GM21367 (cell line): ENCODE data around the gene UBE2L3.
"Not testable (repeated sequence)": the region's sequence is repeated elsewhere in the genome, so short reads cannot be mapped to it uniquely, and the experiment has no call there.

Source experiments
- ATAC-seq: cut with Tn5 transposase; IDR thresholded peaks from one replicate; pipeline ENCODE4 v1.9.1; 2021; ENCODE audit not compliant: unreplicated experiment

Gene UBE2L3

GRCh38 chr22:21642584-21643448 is 75.3 kb downstream of the UBE2L3 start:
- ATAC-seq: no peak

GRCh38 chr22:21643533-21644357 is 76.2 kb downstream of the UBE2L3 start:
- ATAC-seq: no peak

- ATAC-seq: not testable (repeated sequence)
Measured at GRCh38 chr22:21645513-21645912, 78.0 kb downstream of the UBE2L3 start.

- ATAC-seq: no peak
Measured at GRCh38 chr22:21646608-21647590, 79.4 kb downstream of the UBE2L3 start.

DNA sequence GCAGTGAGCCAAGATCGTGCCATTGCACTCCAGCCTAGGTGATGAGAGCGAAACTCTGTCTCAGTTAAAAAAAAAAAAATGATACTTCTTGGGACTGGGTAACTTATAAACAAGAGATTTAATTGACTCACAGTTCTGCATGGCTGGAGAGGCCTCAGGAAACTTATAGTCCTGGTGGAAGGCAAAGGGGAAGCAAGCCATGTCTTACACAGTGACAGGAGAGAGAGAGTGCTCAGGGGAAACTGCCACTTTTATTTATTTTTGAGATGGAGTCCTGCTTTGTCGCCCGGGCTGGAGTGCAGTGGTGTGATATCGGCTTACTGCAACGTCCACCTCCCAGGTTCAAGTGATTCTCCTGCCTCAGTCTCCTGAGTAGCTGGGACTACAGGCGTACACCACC is 82.8 kb downstream of the UBE2L3 start:
- ATAC-seq: no peak

DNA sequence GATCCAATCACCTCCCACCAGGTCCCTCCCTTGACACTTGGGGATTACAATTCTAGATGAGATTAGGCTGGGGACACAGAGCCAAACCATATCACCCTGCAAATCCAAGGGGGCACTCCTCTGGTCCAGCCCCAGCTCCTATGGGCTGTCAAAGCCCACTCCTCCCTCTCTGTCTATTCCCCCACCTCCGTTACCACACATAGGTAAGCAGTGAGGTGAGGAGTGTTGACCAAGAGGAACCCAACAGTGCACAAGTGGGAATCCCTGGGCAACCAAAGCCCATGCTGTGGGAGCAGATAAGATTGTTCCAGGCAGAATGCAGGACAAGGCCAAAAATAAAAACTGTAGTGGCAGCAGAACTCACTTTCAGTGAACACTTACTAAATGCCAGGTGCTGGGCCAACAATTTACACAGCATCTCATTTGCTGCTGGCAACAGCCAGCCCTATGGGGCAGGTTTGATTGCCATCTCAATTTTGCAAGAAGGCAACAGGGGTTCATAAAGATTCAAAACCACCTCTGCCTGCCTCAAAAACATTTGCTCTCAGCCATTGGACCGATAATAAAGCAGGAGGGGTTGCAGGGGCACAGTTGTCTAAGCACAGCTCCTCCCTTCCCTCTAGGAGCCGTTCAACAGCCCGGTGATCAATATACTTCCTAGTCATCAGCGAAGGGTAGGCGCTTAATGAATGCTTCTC is 83.5 kb downstream of the UBE2L3 start:
- ATAC-seq: no peak

GRCh38 chr22:21651521-21652009 is 84.1 kb downstream of the UBE2L3 start:
- ATAC-seq: peak; percentile 33

DNA sequence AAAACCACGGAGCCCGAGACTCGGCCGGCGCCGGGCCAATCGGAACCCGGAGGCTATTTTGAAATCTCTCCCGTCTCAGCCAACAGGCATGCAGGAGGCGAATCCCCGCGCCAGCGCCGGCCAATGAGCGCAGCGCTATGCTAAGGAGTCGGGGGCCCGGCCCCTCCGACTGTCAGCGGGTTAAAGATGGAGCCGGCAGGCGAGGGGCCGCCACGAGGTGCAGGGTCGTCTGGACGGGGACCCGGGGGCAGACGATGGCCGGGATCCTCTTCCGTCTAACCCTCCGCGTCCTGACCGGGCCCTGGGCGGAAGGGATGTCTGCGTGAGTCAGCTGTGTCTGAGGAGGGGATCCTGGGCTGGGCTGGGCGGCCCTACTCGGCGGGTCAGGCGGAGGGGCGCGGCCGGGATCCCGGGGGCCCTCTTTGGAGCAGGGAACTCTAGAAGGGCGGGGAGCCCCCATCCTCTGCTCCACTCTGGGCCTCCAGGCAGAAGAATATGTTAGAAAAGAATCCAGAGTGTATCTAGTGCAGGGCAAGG is 84.6 kb downstream of the UBE2L3 start:
- peak; percentile 62 for ATAC-seq

GRCh38 chr22:21652547-21653545 is 85.3 kb downstream of the UBE2L3 start:
- no peak for ATAC-seq

GRCh38 chr22:21657020-21657359 is 89.5 kb downstream of the UBE2L3 start:
- ATAC-seq: no peak

GRCh38 chr22:21657360-21658032 is 90.0 kb downstream of the UBE2L3 start:
- peak; percentile 52 for ATAC-seq

- no peak for ATAC-seq
Measured at GRCh38 chr22:21659864-21660525, 92.5 kb downstream of the UBE2L3 start.

DNA sequence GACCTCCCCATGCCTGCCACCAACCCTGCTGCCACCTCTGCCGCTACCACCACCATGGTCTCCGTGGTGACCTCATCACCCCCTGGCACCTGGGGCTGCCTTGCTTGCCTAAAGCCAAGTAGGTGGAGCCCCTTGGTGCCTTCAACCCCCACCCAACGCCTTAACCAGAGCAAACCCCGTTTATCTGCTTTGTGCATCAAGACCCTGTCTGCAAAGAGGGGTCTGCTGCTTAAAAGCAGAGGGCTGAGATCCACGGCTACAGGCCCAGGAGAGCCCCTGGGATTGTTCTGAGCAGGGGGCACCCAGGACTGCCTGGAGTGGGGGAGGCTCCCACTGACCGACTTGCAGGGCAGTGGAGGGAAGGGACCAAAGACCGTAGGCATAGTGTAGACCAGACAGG is 93.4 kb downstream of the UBE2L3 start:
- no peak for ATAC-seq

GRCh38 chr22:21661991-21662390 is 94.5 kb downstream of the UBE2L3 start:
- no peak for ATAC-seq

- ATAC-seq: no peak
Measured at GRCh38 chr22:21663738-21664137, 96.2 kb downstream of the UBE2L3 start.

DNA sequence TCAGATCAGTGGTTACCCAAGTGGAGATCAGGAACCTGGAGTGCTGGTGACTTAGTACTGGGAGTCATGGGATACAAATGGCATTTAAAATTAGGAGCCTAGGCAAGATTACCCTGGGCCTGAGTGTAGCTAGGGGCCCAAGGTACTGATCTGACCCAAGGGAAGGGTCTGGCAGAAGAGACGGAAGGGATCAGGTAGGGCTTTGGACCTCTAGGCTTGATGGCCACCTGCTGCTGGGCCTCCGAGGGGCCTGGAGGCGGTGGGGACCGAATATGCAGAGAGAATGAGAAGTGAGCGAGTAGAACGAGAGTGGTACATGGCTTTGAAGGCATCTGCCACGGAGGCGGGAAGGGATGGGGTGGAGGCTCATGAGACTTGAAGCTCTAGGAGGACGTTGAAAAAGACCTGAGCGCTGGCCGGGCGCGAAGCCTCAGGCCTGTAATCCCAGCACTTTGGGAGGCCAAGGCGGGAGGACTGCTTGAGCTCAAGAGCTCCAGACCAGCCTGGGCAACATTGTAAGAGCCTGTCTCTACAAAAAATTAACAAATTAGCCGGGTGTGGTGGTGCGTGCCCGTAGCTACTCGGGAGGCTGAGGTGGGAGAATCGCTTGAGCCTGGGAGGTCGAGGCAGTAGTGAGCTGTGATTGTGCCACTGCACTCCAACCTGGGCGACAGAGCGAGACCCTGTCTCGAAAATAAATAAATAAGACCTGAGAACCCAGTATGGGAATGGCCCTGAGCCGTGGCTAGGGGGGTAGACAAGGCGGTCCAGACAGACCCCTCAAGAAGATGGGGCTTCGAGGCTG is 97.7 kb downstream of the UBE2L3 start:
- ATAC-seq: no peak

DNA sequence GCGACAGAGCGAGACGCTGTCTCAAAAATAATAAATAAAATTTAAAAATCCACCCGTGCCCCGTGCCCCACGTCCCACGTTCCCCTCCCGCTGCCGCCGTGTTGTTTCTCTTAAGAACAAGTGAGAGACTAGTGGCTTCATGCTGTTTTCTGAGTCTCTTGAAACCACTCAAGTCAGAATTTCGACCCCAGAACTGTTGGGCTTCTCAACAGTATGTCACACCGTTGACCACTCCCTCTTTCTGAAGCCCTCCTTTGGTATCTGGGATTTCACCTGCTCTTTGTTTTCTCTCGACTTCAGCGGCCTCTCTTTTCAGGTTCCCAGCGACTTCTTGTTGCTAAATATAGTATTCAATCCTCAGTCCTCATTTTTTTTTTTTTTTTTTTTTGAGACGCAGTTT is 99.3 kb downstream of the UBE2L3 start:
- no peak for ATAC-seq
